AG09309 (cell line): ENCODE results near the gene MSH2.

ENCODE experiments used
- DNase-seq: peaks from one replicate; pipeline ENCODE4 v3.0.0-alpha.2; 2010; ENCODE audit warnings: low read depth
- H3K4me3 ChIP-seq: 2 replicates; pipeline ENCODE4 v1.5.1; 2011; ENCODE audit warnings: mild to moderate bottlenecking, low read depth, low read length, moderate library complexity; ENCODE audit not compliant: control insufficient read depth
- TF ChIP-seq, protein P1 (sequence below): IDR thresholded peaks from 2 replicates; pipeline ENCODE4 v1.5.1; 2011; ENCODE audit warnings: mild to moderate bottlenecking, low read depth, low read length, inconsistent platforms; ENCODE audit not compliant: insufficient read depth, control insufficient read depth; ENCODE audit errors: missing control alignments

MSH2 gene

GRCh38 chr2:47402805-47403608 lies at the start of gene MSH2:
Gene MSH2 (plus strand): TSS chr2:47403156. CDS start chr2:47403192, 36 bp downstream.
- peak within 1 kb of the TSS; percentile 84 for H3K4me3 ChIP-seq
- TF ChIP-seq, protein P1, sequence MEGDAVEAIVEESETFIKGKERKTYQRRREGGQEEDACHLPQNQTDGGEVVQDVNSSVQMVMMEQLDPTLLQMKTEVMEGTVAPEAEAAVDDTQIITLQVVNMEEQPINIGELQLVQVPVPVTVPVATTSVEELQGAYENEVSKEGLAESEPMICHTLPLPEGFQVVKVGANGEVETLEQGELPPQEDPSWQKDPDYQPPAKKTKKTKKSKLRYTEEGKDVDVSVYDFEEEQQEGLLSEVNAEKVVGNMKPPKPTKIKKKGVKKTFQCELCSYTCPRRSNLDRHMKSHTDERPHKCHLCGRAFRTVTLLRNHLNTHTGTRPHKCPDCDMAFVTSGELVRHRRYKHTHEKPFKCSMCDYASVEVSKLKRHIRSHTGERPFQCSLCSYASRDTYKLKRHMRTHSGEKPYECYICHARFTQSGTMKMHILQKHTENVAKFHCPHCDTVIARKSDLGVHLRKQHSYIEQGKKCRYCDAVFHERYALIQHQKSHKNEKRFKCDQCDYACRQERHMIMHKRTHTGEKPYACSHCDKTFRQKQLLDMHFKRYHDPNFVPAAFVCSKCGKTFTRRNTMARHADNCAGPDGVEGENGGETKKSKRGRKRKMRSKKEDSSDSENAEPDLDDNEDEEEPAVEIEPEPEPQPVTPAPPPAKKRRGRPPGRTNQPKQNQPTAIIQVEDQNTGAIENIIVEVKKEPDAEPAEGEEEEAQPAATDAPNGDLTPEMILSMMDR = no peak
- DNase-seq = peak; percentile 51

- TF ChIP-seq, protein P1 = no peak
- DNase-seq = no peak
- no peak overlapping the region for H3K4me3 ChIP-seq
These were observed 48.7 kb upstream of the MSH2 start for GRCh38 chr2:47354013-47354847.

GRCh38 chr2:47354848-47355204 lies 48.1 kb upstream of the MSH2 start:
- DNase-seq = no peak
- TF ChIP-seq, protein P1 = no peak
- H3K4me3 ChIP-seq = no peak overlapping the region

- no peak overlapping the region for H3K4me3 ChIP-seq
- peak; percentile 37 for DNase-seq
These were observed 45.5 kb upstream of the MSH2 start for GRCh38 chr2:47357483-47357882.

DNA sequence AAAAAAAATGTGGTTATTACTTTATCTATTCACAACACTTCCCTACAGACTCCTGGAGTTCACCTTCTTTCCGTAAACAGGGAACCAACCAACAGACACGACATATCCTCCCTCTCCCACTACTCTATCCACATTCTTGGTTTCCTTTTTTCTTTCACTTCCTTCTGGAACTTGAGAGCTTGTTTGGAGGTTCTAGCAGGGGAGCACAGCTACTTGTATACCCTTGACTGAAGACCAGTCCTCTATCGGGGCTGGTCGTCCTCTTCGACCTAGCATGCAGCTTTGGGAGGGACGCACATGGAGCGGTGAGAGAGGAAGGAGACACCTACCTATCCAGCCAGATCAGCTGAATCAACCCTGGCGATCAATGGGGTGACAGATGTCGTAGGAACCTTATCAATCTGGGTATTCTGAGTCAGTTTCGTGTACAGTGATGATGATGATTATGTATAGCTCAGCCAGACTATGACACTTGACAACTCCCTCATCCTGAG lies 43.5 kb upstream of the MSH2 start:
- no peak for DNase-seq
- TF ChIP-seq, protein P1 = no peak
- no peak overlapping the region for H3K4me3 ChIP-seq

More at GRCh38 chr2:47357483-47357882, 45.5 kb upstream of the MSH2 start:
- TF ChIP-seq, protein P1 = no peak

GRCh38 chr2:47360283-47360682 lies 42.7 kb upstream of the MSH2 start:
- no peak for DNase-seq
- TF ChIP-seq, protein P1 = no peak
- no peak overlapping the region for H3K4me3 ChIP-seq
